Activated CD8-positive, alpha-beta T cell treated with anti-CD3 and anti-CD28 coated beads for 36 hours (primary cell): ENCODE results near the gene PKD2L1. TPM values are rescaled to one million over a fixed set of nuclear protein-coding genes. Genes with fewer than 3 reads are reported as not detected.

Source experiments
- ATAC-seq: fragments of 200-7000 bp; cut with Tn5 transposase; one replicate; pipeline ENCODE4 v1.10.0; 2021; ENCODE audit warnings: mild to moderate bottlenecking, moderate library complexity
- CTCF ChIA-PET: fragments of 350-600 bp; sonication (Branson Sonifier 250); formaldehyde crosslinking; loops from one replicate; lab custom pipeline; 2021; ENCODE audit warnings: antibody characterized with exemption; lab: Charles Lee
- POLR2A ChIA-PET: fragments of 350-600 bp; sonication (Branson Sonifier 250); formaldehyde crosslinking; loops from one replicate; lab custom pipeline; 2021; ENCODE audit warnings: antibody characterized with exemption; lab: Charles Lee
- DNase-seq: peaks from one replicate; pipeline ENCODE4 v3.0.0-alpha.2; 2020
- H3K27ac Mint-ChIP-seq: one replicate; pipeline ENCODE4 v1.8.0; 2021; ENCODE audit warnings: mild to moderate bottlenecking, mixed read lengths
- H3K27me3 Mint-ChIP-seq: one replicate; pipeline ENCODE4 v1.8.0; 2021; ENCODE audit warnings: mixed read lengths
- H3K36me3 Mint-ChIP-seq: one replicate; pipeline ENCODE4 v1.8.0; 2021; ENCODE audit warnings: low read depth, mixed read lengths
- H3K4me1 Mint-ChIP-seq: one replicate; pipeline ENCODE4 v1.8.0; 2021; ENCODE audit warnings: low read depth, mixed read lengths
- H3K4me3 Mint-ChIP-seq: one replicate; pipeline ENCODE4 v1.8.0; 2021; ENCODE audit warnings: mild to moderate bottlenecking, moderate library complexity, mixed read lengths
- H3K9me3 Mint-ChIP-seq: one replicate; pipeline ENCODE4 v1.8.0; 2021; ENCODE audit warnings: mixed read lengths
- intact Hi-C: fragments of 100-400 bp; cut with micrococcal nuclease; formaldehyde crosslinking; loops from one replicate; pipeline ENCODE4 v1.10.0; 2022
- total RNA-seq, 2 experiments: library from RNA; stranded (reverse); gene quantifications; one replicate each; pipeline ENCODE4 v1.2.3, GENCODE V29; 2021
- TF ChIP-seq, protein P1 (sequence below): fragments of 200-600 bp; IDR thresholded peaks from one replicate; pipeline ENCODE4 v1.8.0; 2022; ENCODE audit warnings: antibody characterized with exemption, mild to moderate bottlenecking

Gene PKD2L1
- total RNA-seq, 2 experiments from 2014 or later = not detected

- H3K27ac Mint-ChIP-seq = peak overlapping the region; percentile 7
- DNase-seq (no peak), ATAC-seq (no peak)
- no peaks in the 10 kb centered on the region for H3K9me3 Mint-ChIP-seq
- intact Hi-C loops = loop anchor here (1.0 kb wide), 1 partner anchor 91 kb away; no protein-coding TSS in a partner anchor
- peaks cover 6% of the 10 kb centered on the region for H3K36me3 Mint-ChIP-seq
- TF ChIP-seq, protein P1, sequence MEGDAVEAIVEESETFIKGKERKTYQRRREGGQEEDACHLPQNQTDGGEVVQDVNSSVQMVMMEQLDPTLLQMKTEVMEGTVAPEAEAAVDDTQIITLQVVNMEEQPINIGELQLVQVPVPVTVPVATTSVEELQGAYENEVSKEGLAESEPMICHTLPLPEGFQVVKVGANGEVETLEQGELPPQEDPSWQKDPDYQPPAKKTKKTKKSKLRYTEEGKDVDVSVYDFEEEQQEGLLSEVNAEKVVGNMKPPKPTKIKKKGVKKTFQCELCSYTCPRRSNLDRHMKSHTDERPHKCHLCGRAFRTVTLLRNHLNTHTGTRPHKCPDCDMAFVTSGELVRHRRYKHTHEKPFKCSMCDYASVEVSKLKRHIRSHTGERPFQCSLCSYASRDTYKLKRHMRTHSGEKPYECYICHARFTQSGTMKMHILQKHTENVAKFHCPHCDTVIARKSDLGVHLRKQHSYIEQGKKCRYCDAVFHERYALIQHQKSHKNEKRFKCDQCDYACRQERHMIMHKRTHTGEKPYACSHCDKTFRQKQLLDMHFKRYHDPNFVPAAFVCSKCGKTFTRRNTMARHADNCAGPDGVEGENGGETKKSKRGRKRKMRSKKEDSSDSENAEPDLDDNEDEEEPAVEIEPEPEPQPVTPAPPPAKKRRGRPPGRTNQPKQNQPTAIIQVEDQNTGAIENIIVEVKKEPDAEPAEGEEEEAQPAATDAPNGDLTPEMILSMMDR = no peak
- H3K27me3 Mint-ChIP-seq = no peaks in the 10 kb centered on the region
- ChIA-PET CTCF (interaction anchor here (0.5 to 16.7 kb wide), 14 partner anchors 8 to 193 kb away, joined by 3 to 292 read pairs (median 6); partner anchors contain the start of genes HIF1AN and SEC31B), POLR2A (no interaction called here)
- H3K4me1 Mint-ChIP-seq = peaks cover 19% of the 10 kb centered on the region
- no peak overlapping the region for H3K4me3 Mint-ChIP-seq
Measured at GRCh38 chr10:100342627-100342972, 12.6 kb upstream of the PKD2L1 start.

DNA sequence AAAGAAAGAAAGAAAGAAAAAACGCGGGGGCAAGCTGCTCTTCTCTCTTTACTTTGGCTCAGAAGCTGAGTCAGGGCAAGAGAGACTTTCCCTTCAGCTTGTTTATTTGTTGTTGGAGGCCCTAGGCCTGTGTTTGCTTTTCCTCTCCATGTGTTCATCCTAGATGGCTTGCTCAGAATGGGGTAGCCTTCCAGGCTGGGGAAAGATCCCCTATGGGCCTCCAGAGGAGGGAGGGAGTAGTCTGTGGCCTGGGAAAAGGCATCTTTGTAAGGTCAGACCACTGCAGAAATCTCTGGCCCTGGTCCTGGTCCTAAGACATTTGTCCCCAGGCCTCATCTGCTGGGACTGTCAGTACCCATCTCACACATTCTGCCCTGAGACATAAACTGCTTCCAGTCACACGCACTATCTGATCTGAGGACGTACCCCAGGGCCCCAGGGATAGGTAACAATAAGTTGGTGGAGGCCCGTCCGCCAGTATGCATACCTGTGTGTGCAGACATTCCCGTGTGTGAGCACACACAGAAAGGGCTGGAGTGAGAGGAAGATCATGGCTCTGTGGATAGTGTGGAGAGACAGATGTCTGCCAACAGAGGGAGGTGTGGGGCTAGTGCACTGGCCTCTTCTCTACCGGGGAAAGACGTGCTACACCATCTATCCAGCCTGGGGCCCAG is 12.1 kb upstream of the PKD2L1 start:
- Mint-ChIP-seq H3K9me3 (no peaks in the 10 kb centered on the region), H3K27ac (no peak overlapping the region), H3K27me3 (no peaks in the 10 kb centered on the region), H3K4me1 (peaks cover 19% of the 10 kb centered on the region), H3K4me3 (no peak overlapping the region), H3K36me3 (peaks cover 3% of the 10 kb centered on the region)
- ATAC-seq (peak; percentile 49), DNase-seq (peak; percentile 73)
- CTCF ChIA-PET = interaction anchor here (0.5 to 16.7 kb wide), 16 partner anchors 9 to 193 kb away, joined by 3 to 292 read pairs (median 4); partner anchors contain the start of genes HIF1AN and SEC31B
- POLR2A ChIA-PET = interaction anchor here (0.9 kb wide), 1 partner anchor 31 kb away, joined by 3 read pairs; no protein-coding TSS in a partner anchor
- intact Hi-C loops = loop anchor here (1.0 kb wide), 1 partner anchor 91 kb away; no protein-coding TSS in a partner anchor
- TF ChIP-seq, protein P1 = peak; percentile 68

GRCh38 chr10:100340948-100341847 is 11.2 kb upstream of the PKD2L1 start:
- H3K4me3 Mint-ChIP-seq = no peak overlapping the region
- H3K27ac Mint-ChIP-seq = peak overlapping the region; percentile 46
- H3K4me1 Mint-ChIP-seq = peaks cover 17% of the 10 kb centered on the region
- no peaks in the 10 kb centered on the region for H3K9me3 Mint-ChIP-seq
- ChIA-PET POLR2A (interaction anchor here (0.9 kb wide), 1 partner anchor 32 kb away, joined by 3 read pairs; no protein-coding TSS in a partner anchor), CTCF (interaction anchor here (0.8 to 16.7 kb wide), 10 partner anchors 10 to 179 kb away, joined by 3 to 292 read pairs (median 7); partner anchors contain the start of gene SEC31B)
- intact Hi-C loops = no loop called here
- H3K36me3 Mint-ChIP-seq = peaks cover 2% of the 10 kb centered on the region
- DNase-seq (no peak), ATAC-seq (no peak)
- no peaks in the 10 kb centered on the region for H3K27me3 Mint-ChIP-seq
- TF ChIP-seq, protein P1 = no peak

- Mint-ChIP-seq H3K9me3 (no peaks in the 10 kb centered on the region), H3K27me3 (no peaks in the 10 kb centered on the region), H3K27ac (no peak overlapping the region), H3K4me3 (no peak overlapping the region), H3K36me3 (no peaks in the 10 kb centered on the region), H3K4me1 (peaks cover 4% of the 10 kb centered on the region)
- CTCF ChIA-PET = interaction anchor here (0.7 to 16.7 kb wide), 19 partner anchors 10 to 188 kb away, joined by 3 to 292 read pairs (median 4); partner anchors contain the start of gene SEC31B
- DNase-seq (no peak), ATAC-seq (no peak)
- POLR2A ChIA-PET = interaction anchor here (0.6 to 2.1 kb wide), 4 partner anchors 32 to 180 kb away, joined by 3 to 8 read pairs (median 6); no protein-coding TSS in a partner anchor
- intact Hi-C loops = loop anchor here (5.0 kb wide), 1 partner anchor 168 kb away; no protein-coding TSS in a partner anchor
- TF ChIP-seq, protein P1 = no peak
Measured at GRCh38 chr10:100339236-100339635, 9.2 kb upstream of the PKD2L1 start.
